KMS-11 (cell line): ENCODE data around the gene ABLIM1.

Source experiments
- H2AFZ ChIP-seq: fragments of 200-600 bp; sonication (generic); 2 replicates; pipeline ENCODE4 v1.6.1; 2016; ENCODE audit warnings: antibody characterized with exemption, mixed run types, low read depth
- H3K27ac ChIP-seq: fragments of 200-600 bp; sonication (generic); 2 replicates; pipeline ENCODE4 v1.6.1; 2016; ENCODE audit warnings: mild to moderate bottlenecking, mixed run types
- H3K27me3 ChIP-seq: fragments of 200-600 bp; sonication (generic); 2 replicates; pipeline ENCODE4 v1.6.1; 2017; ENCODE audit warnings: mild to moderate bottlenecking, low read depth, mixed run types, moderate library complexity; ENCODE audit not compliant: insufficient read depth
- H3K36me3 ChIP-seq: fragments of 200-600 bp; sonication (generic); 2 replicates; pipeline ENCODE4 v1.6.1; 2017; ENCODE audit warnings: mild to moderate bottlenecking, mixed run types; ENCODE audit not compliant: insufficient read depth
- H3K4me1 ChIP-seq: fragments of 200-600 bp; sonication (generic); 2 replicates; pipeline ENCODE4 v1.6.1; 2016; ENCODE audit warnings: mild to moderate bottlenecking, low read depth, mixed run types; ENCODE audit not compliant: poor library complexity, severe bottlenecking
- H3K4me2 ChIP-seq: fragments of 200-600 bp; sonication (generic); 2 replicates; pipeline ENCODE4 v1.7.0; 2016; ENCODE audit warnings: mild to moderate bottlenecking, mixed run types
- H3K4me3 ChIP-seq: fragments of 200-600 bp; sonication (generic); IDR thresholded peaks from 2 replicates; pipeline ENCODE4 v1.6.1; 2017; ENCODE audit warnings: low read depth, low read length, mixed read lengths; ENCODE audit not compliant: insufficient read depth
- H3K79me2 ChIP-seq: fragments of 200-600 bp; sonication (generic); 2 replicates; pipeline ENCODE4 v1.6.1; 2016; ENCODE audit warnings: low read depth, mixed run types; ENCODE audit not compliant: insufficient read depth
- H3K9ac ChIP-seq: fragments of 200-600 bp; sonication (generic); 2 replicates; pipeline ENCODE4 v1.6.1; 2016; ENCODE audit warnings: mild to moderate bottlenecking, mixed run types
- H4K20me1 ChIP-seq: fragments of 200-600 bp; sonication (generic); 2 replicates; pipeline ENCODE4 v1.6.1; 2016; ENCODE audit warnings: mild to moderate bottlenecking, mixed run types; ENCODE audit not compliant: insufficient read depth
- TF ChIP-seq, protein P1 (sequence below): fragments of 200-600 bp; sonication (generic); conservative IDR thresholded peaks from 2 replicates; pipeline ENCODE4 v1.6.1; 2017; ENCODE audit warnings: low read depth, mild to moderate bottlenecking, antibody characterized with exemption, low read length, moderate library complexity, mixed read lengths

Gene ABLIM1

GRCh38 chr10:114652402-114653368 is 5.4 kb downstream of the ABLIM1 start:
- TF ChIP-seq, protein P1, sequence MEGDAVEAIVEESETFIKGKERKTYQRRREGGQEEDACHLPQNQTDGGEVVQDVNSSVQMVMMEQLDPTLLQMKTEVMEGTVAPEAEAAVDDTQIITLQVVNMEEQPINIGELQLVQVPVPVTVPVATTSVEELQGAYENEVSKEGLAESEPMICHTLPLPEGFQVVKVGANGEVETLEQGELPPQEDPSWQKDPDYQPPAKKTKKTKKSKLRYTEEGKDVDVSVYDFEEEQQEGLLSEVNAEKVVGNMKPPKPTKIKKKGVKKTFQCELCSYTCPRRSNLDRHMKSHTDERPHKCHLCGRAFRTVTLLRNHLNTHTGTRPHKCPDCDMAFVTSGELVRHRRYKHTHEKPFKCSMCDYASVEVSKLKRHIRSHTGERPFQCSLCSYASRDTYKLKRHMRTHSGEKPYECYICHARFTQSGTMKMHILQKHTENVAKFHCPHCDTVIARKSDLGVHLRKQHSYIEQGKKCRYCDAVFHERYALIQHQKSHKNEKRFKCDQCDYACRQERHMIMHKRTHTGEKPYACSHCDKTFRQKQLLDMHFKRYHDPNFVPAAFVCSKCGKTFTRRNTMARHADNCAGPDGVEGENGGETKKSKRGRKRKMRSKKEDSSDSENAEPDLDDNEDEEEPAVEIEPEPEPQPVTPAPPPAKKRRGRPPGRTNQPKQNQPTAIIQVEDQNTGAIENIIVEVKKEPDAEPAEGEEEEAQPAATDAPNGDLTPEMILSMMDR: no peak
- Histone ChIP-seq H3K9ac (no peak overlapping the region), H3K4me1 (no peaks in the 10 kb centered on the region), H3K79me2 (no peaks in the 10 kb centered on the region), H4K20me1 (no peaks in the 10 kb centered on the region), H3K4me3 (no peak overlapping the region), H3K27me3 (no peaks in the 10 kb centered on the region), H2AFZ (no peak overlapping the region), H3K4me2 (no peak overlapping the region), H3K36me3 (no peaks in the 10 kb centered on the region), H3K27ac (no peak overlapping the region)

- no peak overlapping the region for H3K4me2 ChIP-seq
Measured at GRCh38 chr10:114650831-114651230, 7.2 kb downstream of the ABLIM1 start.

GRCh38 chr10:114650266-114650665 is 7.8 kb downstream of the ABLIM1 start:
- H3K79me2 ChIP-seq: no peaks in the 10 kb centered on the region
- H3K4me2 ChIP-seq: no peak overlapping the region
- no peak overlapping the region for H3K9ac ChIP-seq
- no peaks in the 10 kb centered on the region for H4K20me1 ChIP-seq
- no peaks in the 10 kb centered on the region for H3K27me3 ChIP-seq
- no peak overlapping the region for H3K27ac ChIP-seq
- TF ChIP-seq, protein P1: no peak
- H3K4me3 ChIP-seq: no peak overlapping the region
- no peaks in the 10 kb centered on the region for H3K36me3 ChIP-seq
- H2AFZ ChIP-seq: no peak overlapping the region
- no peaks in the 10 kb centered on the region for H3K4me1 ChIP-seq

More at GRCh38 chr10:114650831-114651230, 7.2 kb downstream of the ABLIM1 start:
- Histone ChIP-seq H3K4me3 (no peak overlapping the region), H3K4me1 (no peaks in the 10 kb centered on the region), H3K27ac (no peak overlapping the region), H3K36me3 (no peaks in the 10 kb centered on the region), H2AFZ (no peak overlapping the region), H4K20me1 (no peaks in the 10 kb centered on the region), H3K79me2 (no peaks in the 10 kb centered on the region), H3K9ac (no peak overlapping the region), H3K27me3 (no peaks in the 10 kb centered on the region)
- TF ChIP-seq, protein P1: no peak

GRCh38 chr10:114649217-114649903 is 8.7 kb downstream of the ABLIM1 start:
- no peak overlapping the region for H3K4me3 ChIP-seq
- no peaks in the 10 kb centered on the region for H4K20me1 ChIP-seq
- no peaks in the 10 kb centered on the region for H3K27me3 ChIP-seq
- TF ChIP-seq, protein P1: no peak
- H3K27ac ChIP-seq: no peak overlapping the region
- H3K4me2 ChIP-seq: no peak overlapping the region
- H3K9ac ChIP-seq: no peak overlapping the region
- H3K79me2 ChIP-seq: no peaks in the 10 kb centered on the region
- H2AFZ ChIP-seq: no peak overlapping the region
- no peaks in the 10 kb centered on the region for H3K36me3 ChIP-seq
- no peaks in the 10 kb centered on the region for H3K4me1 ChIP-seq
